Loucy (cell line): ENCODE measurements around the gene NGLY1.

ENCODE experiments used
- H2AFZ ChIP-seq: fragments of 200-600 bp; sonication (generic); 2 replicates; pipeline ENCODE4 v1.6.0; 2016; ENCODE audit warnings: antibody characterized with exemption, mild to moderate bottlenecking, low read length, moderate library complexity
- H3F3A ChIP-seq: fragments of 200-600 bp; 2 replicates; pipeline ENCODE4 v1.6.0; 2016; ENCODE audit warnings: antibody characterized with exemption, low read depth, mild to moderate bottlenecking
- H3K27me3 ChIP-seq: fragments of 200-600 bp; sonication (generic); 2 replicates; pipeline ENCODE4 v1.6.1; 2014; ENCODE audit warnings: low read length, mild to moderate bottlenecking; ENCODE audit not compliant: insufficient read depth, poor library complexity, severe bottlenecking
- H3K36me3 ChIP-seq: fragments of 200-600 bp; sonication (generic); 2 replicates; pipeline ENCODE4 v1.6.1; 2016; ENCODE audit warnings: low read length; ENCODE audit not compliant: insufficient read depth
- H3K4me1 ChIP-seq: fragments of 200-600 bp; sonication (generic); 2 replicates; pipeline ENCODE4 v1.5.1; 2014; ENCODE audit warnings: low read length, mild to moderate bottlenecking; ENCODE audit not compliant: insufficient read depth, poor library complexity, severe bottlenecking
- H3K4me2 ChIP-seq: fragments of 200-600 bp; sonication (generic); 2 replicates; pipeline ENCODE4 v1.6.0; 2014; ENCODE audit warnings: antibody characterized with exemption, low read length, low read depth, mild to moderate bottlenecking; ENCODE audit not compliant: poor library complexity, severe bottlenecking
- H3K4me3 ChIP-seq: fragments of 200-600 bp; sonication (generic); 2 replicates; pipeline ENCODE4 v1.5.1; 2014; ENCODE audit warnings: low read length, mild to moderate bottlenecking, mixed read lengths; ENCODE audit not compliant: poor library complexity, severe bottlenecking
- H3K79me2 ChIP-seq: fragments of 200-600 bp; sonication (generic); 2 replicates; pipeline ENCODE4 v1.6.1; 2014; ENCODE audit warnings: low read length; ENCODE audit not compliant: insufficient read depth
- H3K9ac ChIP-seq: fragments of 200-600 bp; sonication (generic); 2 replicates; pipeline ENCODE4 v1.6.0; 2014; ENCODE audit warnings: mild to moderate bottlenecking, low read depth, low read length, moderate library complexity; ENCODE audit not compliant: poor library complexity, severe bottlenecking
- H3K9me2 ChIP-seq: fragments of 200-600 bp; sonication (generic); replicated peaks from 2 replicates; pipeline ENCODE4 v1.6.1; 2016; ENCODE audit warnings: low read depth, low read length, mixed read lengths
- H3K9me3 ChIP-seq: fragments of 200-600 bp; sonication (generic); 2 replicates; pipeline ENCODE4 v1.6.1; 2014; ENCODE audit warnings: mild to moderate bottlenecking, antibody characterized with exemption, low read length, low read depth; ENCODE audit not compliant: insufficient read depth
- H4K20me1 ChIP-seq: fragments of 200-600 bp; sonication (generic); 2 replicates; pipeline ENCODE4 v1.6.0; 2014; ENCODE audit warnings: antibody characterized with exemption, low read length, mild to moderate bottlenecking; ENCODE audit not compliant: insufficient read depth, poor library complexity, severe bottlenecking
- CTCF ChIP-seq: fragments of 200-600 bp; sonication (generic); conservative IDR thresholded peaks from 2 replicates; pipeline ENCODE4 v1.5.1; 2014; ENCODE audit warnings: mild to moderate bottlenecking, antibody characterized with exemption, low read length
- EZH2phosphoT487 ChIP-seq: fragments of 200-600 bp; IDR thresholded peaks from 2 replicates; pipeline ENCODE4 v1.6.1; 2018; ENCODE audit warnings: antibody characterized with exemption, mild to moderate bottlenecking, moderate library complexity, borderline replicate concordance

The NGLY1 gene

GRCh38 chr3:25679642-25680302 is 103.5 kb downstream of the NGLY1 start:
- no peaks in the 10 kb centered on the region for H3K36me3 ChIP-seq
- H3K4me2 ChIP-seq = no peak overlapping the region
- H3K79me2 ChIP-seq = no peaks in the 10 kb centered on the region
- H3K9me3 ChIP-seq = no peaks in the 10 kb centered on the region
- H3K4me3 ChIP-seq = no peak overlapping the region
- H2AFZ ChIP-seq = no peak overlapping the region
- TF ChIP-seq CTCF = no peak
- TF ChIP-seq EZH2phosphoT487 = no peak
- H4K20me1 ChIP-seq = no peaks in the 10 kb centered on the region
- H3F3A ChIP-seq = no peaks in the 10 kb centered on the region
- H3K9ac ChIP-seq = no peak overlapping the region
- no peaks in the 10 kb centered on the region for H3K27me3 ChIP-seq
- H3K9me2 ChIP-seq = no peaks in the 10 kb centered on the region
- H3K4me1 ChIP-seq = no peaks in the 10 kb centered on the region

GRCh38 chr3:25679166-25679565 is 104.1 kb downstream of the NGLY1 start:
- Histone ChIP-seq H2AFZ (no peak overlapping the region), H4K20me1 (no peaks in the 10 kb centered on the region), H3K9me2 (no peaks in the 10 kb centered on the region), H3K36me3 (no peaks in the 10 kb centered on the region), H3K9me3 (peaks cover under 1% of the 10 kb centered on the region; the same call in 1 of the 2 replicates), H3F3A (no peaks in the 10 kb centered on the region), H3K4me2 (no peak overlapping the region), H3K4me3 (no peak overlapping the region), H3K27me3 (no peaks in the 10 kb centered on the region), H3K4me1 (no peaks in the 10 kb centered on the region), H3K79me2 (no peaks in the 10 kb centered on the region), H3K9ac (no peak overlapping the region)
- TF ChIP-seq EZH2phosphoT487 (no peak), CTCF (no peak)

- no peak for TF ChIP-seq CTCF
- no peak for TF ChIP-seq EZH2phosphoT487
- H3K79me2 ChIP-seq = no peaks in the 10 kb centered on the region
- H3K4me3 ChIP-seq = no peak overlapping the region
- H3F3A ChIP-seq = no peaks in the 10 kb centered on the region
- H3K4me2 ChIP-seq = no peak overlapping the region
- H3K36me3 ChIP-seq = no peaks in the 10 kb centered on the region
- no peaks in the 10 kb centered on the region for H3K27me3 ChIP-seq
- no peaks in the 10 kb centered on the region for H4K20me1 ChIP-seq
- H2AFZ ChIP-seq = no peak overlapping the region
- H3K9ac ChIP-seq = no peak overlapping the region
- no peaks in the 10 kb centered on the region for H3K4me1 ChIP-seq
- peaks cover 6% of the 10 kb centered on the region for H3K9me3 ChIP-seq
- no peaks in the 10 kb centered on the region for H3K9me2 ChIP-seq
Measured at GRCh38 chr3:25678581-25678980, 104.7 kb downstream of the NGLY1 start.
